Measurements from ENCODE around the gene SLC6A15. TPM values are rescaled to one million over a fixed set of nuclear protein-coding genes. Genes with fewer than 3 reads are reported as not detected.

The SLC6A15 gene
- total and polyA plus RNA-seq, 2 donors (not counting 1 experiment from before 2014, with no cell fraction given), result 0.30 to 0.99 TPM

GRCh38 chr12:84954415-84954814, 41.8 kb upstream of the SLC6A15 start:
- no peak for DNase-seq (ENCODE audit: low read depth in 2 of 2)
- Histone ChIP-seq H3K4me1 (ENCODE audit: control insufficient read depth, extremely low read depth, insufficient read depth, low read length) (no peaks in the 10 kb centered on the region), H3K27ac (ENCODE audit: insufficient read depth, low read length) (no peak overlapping the region), H3K4me2 (ENCODE audit: extremely low read depth, insufficient read depth, low read length) (no peak overlapping the region), H3K36me3 (ENCODE audit: control insufficient read depth, insufficient read depth, low read length) (no peaks in the 10 kb centered on the region), H3K9ac (ENCODE audit: insufficient read depth, low read length) (no peak overlapping the region), H2AFZ (ENCODE audit: low read length) (no peak overlapping the region), H3K27me3 (ENCODE audit: control insufficient read depth, insufficient read depth, low read length) (no peaks in the 10 kb centered on the region), H3K79me2 (ENCODE audit: control insufficient read depth, insufficient read depth, low read length) (no peaks in the 10 kb centered on the region), H4K20me1 (ENCODE audit: control insufficient read depth, extremely low read depth, insufficient read depth, low read length) (no peaks in the 10 kb centered on the region), H3K9me3 (ENCODE audit: control insufficient read depth, insufficient read depth, low read depth, low read length) (no peaks in the 10 kb centered on the region), H3K4me3 (replicated peaks in 1 of 4; ENCODE audit: control extremely low read depth in 1 of 4, insufficient read depth in 1 of 4, low read depth in 3 of 4, low read length in 4 of 4) (no peak overlapping the region)
- TF ChIP-seq EZH2 (IDR thresholded peaks at IDR 0.05; ENCODE audit: low read length, missing control alignments) (no peak), CTCF (conservative IDR thresholded peaks at IDR 0.05 in 1 of 2, IDR thresholded peaks at IDR 0.05 in 1 of 2; ENCODE audit: low read depth in 1 of 2, low read length in 2 of 2) (no peak)

- Histone ChIP-seq H3K27me3 (ENCODE audit: control insufficient read depth, insufficient read depth, low read length) (no peaks in the 10 kb centered on the region), H4K20me1 (ENCODE audit: control insufficient read depth, extremely low read depth, insufficient read depth, low read length) (no peaks in the 10 kb centered on the region), H3K27ac (ENCODE audit: insufficient read depth, low read length) (no peak overlapping the region), H3K79me2 (ENCODE audit: control insufficient read depth, insufficient read depth, low read length) (no peaks in the 10 kb centered on the region), H3K36me3 (ENCODE audit: control insufficient read depth, insufficient read depth, low read length) (no peaks in the 10 kb centered on the region), H3K9ac (ENCODE audit: insufficient read depth, low read length) (no peak overlapping the region), H3K4me3 (replicated peaks in 1 of 4; ENCODE audit: control extremely low read depth in 1 of 4, insufficient read depth in 1 of 4, low read depth in 3 of 4, low read length in 4 of 4) (no peak overlapping the region), H3K4me2 (ENCODE audit: extremely low read depth, insufficient read depth, low read length) (no peak overlapping the region), H3K4me1 (ENCODE audit: control insufficient read depth, extremely low read depth, insufficient read depth, low read length) (no peaks in the 10 kb centered on the region), H3K9me3 (ENCODE audit: control insufficient read depth, insufficient read depth, low read depth, low read length) (no peaks in the 10 kb centered on the region), H2AFZ (ENCODE audit: low read length) (no peak overlapping the region)
- no peak for DNase-seq (ENCODE audit: low read depth in 2 of 2)
- no peak for TF ChIP-seq EZH2 (IDR thresholded peaks at IDR 0.05; ENCODE audit: low read length, missing control alignments)
- no peak for TF ChIP-seq CTCF (conservative IDR thresholded peaks at IDR 0.05 in 1 of 2, IDR thresholded peaks at IDR 0.05 in 1 of 2; ENCODE audit: low read depth in 1 of 2, low read length in 2 of 2)
These were observed 38.5 kb upstream of the SLC6A15 start for GRCh38 chr12:84950971-84951546.

DNA sequence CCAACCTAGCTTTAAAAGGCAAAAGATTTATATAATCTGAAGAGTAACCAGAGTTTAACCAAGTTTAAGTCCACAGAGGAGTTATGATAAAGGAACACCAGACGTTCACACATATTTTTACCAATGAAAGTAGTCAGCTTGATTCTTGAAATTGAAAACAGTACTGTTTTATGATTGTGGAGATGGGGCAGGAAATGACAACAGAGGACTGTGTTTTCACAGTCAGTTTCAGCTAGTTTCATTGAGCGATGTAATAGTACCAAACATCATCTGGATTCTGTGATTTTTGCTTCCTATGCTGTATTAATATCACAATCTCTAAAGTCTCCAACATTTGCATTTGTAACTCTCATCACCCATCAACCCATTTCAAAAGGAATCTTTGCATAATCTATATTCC, 34.2 kb upstream of the SLC6A15 start:
- no peak overlapping the region for H2AFZ ChIP-seq (ENCODE audit: low read length)
- H3K79me2 ChIP-seq (ENCODE audit: control insufficient read depth, insufficient read depth, low read length), result no peaks in the 10 kb centered on the region
- H3K9me3 ChIP-seq (ENCODE audit: control insufficient read depth, insufficient read depth, low read depth, low read length), result no peaks in the 10 kb centered on the region
- H3K27ac ChIP-seq (ENCODE audit: insufficient read depth, low read length), result no peak overlapping the region
- TF ChIP-seq EZH2 (IDR thresholded peaks at IDR 0.05; ENCODE audit: low read length, missing control alignments), result no peak
- no peak for TF ChIP-seq CTCF (conservative IDR thresholded peaks at IDR 0.05 in 1 of 2, IDR thresholded peaks at IDR 0.05 in 1 of 2; ENCODE audit: low read depth in 1 of 2, low read length in 2 of 2)
- DNase-seq (ENCODE audit: low read depth in 2 of 2), result no peak
- H3K4me1 ChIP-seq (ENCODE audit: control insufficient read depth, extremely low read depth, insufficient read depth, low read length), result no peaks in the 10 kb centered on the region
- H3K27me3 ChIP-seq (ENCODE audit: control insufficient read depth, insufficient read depth, low read length), result no peaks in the 10 kb centered on the region
- H3K9ac ChIP-seq (ENCODE audit: insufficient read depth, low read length), result no peak overlapping the region
- no peak overlapping the region for H3K4me2 ChIP-seq (ENCODE audit: extremely low read depth, insufficient read depth, low read length)
- H4K20me1 ChIP-seq (ENCODE audit: control insufficient read depth, extremely low read depth, insufficient read depth, low read length), result no peaks in the 10 kb centered on the region
- H3K36me3 ChIP-seq (ENCODE audit: control insufficient read depth, insufficient read depth, low read length), result no peaks in the 10 kb centered on the region
- H3K4me3 ChIP-seq (replicated peaks in 1 of 4; ENCODE audit: control extremely low read depth in 1 of 4, insufficient read depth in 1 of 4, low read depth in 3 of 4, low read length in 4 of 4), result no peak overlapping the region

Data from fibroblast of lung (primary cell).